Measurements from ENCODE around the gene MORN5. TPM values are rescaled to one million over a fixed set of nuclear protein-coding genes. Genes with fewer than 3 reads are reported as not detected.
A peak's percentile ranks its signal among the peaks of the same experiment; 100 is the strongest.

Gene MORN5
- total and polyA plus RNA-seq, 10 of the 15 experiments (the other 5 are each of a cell fraction or from before 2014, with no cell fraction given) = not detected

DNA sequence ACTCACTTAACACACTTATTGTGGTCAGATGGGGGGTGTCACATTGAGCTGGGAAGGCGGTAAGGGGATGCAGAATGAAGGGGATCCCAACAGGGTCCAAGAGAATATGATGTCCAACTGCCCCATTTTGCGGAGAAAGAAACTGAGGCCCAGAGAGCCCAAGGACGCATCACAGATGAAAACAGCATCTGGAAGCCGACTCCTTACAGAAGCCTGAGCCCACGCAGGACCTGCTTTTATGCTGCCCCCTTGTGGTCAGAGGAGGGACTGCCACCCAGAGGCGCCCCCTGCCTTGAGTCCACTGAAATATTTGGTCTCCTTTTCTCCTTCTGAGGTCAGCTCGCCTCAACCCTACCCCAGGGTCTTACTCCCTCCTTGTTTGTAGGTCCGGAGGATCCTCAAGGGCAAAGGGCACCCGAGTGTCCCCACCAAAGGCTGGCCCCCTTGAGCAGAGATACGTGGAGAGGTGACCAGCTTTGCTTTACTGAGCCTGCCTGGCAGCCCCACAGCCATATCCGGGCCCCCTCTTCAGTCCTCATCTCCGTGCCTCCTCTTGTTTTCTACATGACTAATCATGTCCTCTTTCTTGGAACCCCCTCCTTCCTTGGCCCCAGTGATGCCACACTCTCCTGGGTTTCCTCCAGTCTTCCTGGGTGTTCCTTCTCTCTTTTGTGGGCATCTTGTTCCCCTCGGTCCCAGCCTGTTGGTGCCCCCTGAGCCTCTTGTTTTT, 36.6 kb upstream of the MORN5 start:
- 16% methylated on average over 13 of the region's 13 CpGs for WGBS (ENCODE audit: insufficient coverage, insufficient replicate concordance, low lambda C conversion rate, missing lambda C conversion rate)
- FAIRE-seq (peak; percentile 47), ATAC-seq (peak; percentile 79), DNase-seq (ENCODE audit: low read depth, low spot score) (no peak)
- no peaks in the 10 kb centered on the region for H3K79me2 ChIP-seq (ENCODE audit: control insufficient read depth, insufficient read depth, low read length)
- H2AFZ ChIP-seq (ENCODE audit: control insufficient read depth, low read depth, low read length) = no peak overlapping the region
- H4K20me1 ChIP-seq (ENCODE audit: control insufficient read depth, insufficient read depth) = no peaks in the 10 kb centered on the region; the same call in 1 of the 2 replicates
- H3K9ac ChIP-seq (ENCODE audit: control insufficient read depth, insufficient read depth, low read length) = no peak overlapping the region
- ChIA-PET CTCF (interaction anchor here (0.6 to 11.7 kb wide), 24 partner anchors 9 to 686 kb away, joined by 3 to 190 read pairs (median 4); partner anchors contain the start of genes MORN5 and NDUFA8), SMC1A (ENCODE audit: uncharacterized antibody, unreplicated experiment) (interaction anchor here (0.6 to 4.4 kb wide), 7 partner anchors 13 to 232 kb away, joined by 3 to 41 read pairs (median 4); no protein-coding TSS in a partner anchor), RAD21 (ENCODE audit: unreplicated experiment) (interaction anchor here (1.2 to 7.6 kb wide), 2 partner anchors 25 to 227 kb away, joined by 3 to 76 read pairs; no protein-coding TSS in a partner anchor), POLR2A (interaction anchor here (0.7 kb wide), 1 partner anchor 142 kb away, joined by 6 read pairs; the partner anchor contains the start of genes MRRF and RBM18)
- no peaks in the 10 kb centered on the region for H3K4me1 ChIP-seq (ENCODE audit: control insufficient read depth, insufficient read depth, low read length)
- H3K4me3 ChIP-seq = no peak overlapping the region
- H3K27ac ChIP-seq (ENCODE audit: control insufficient read depth, insufficient read depth) = no peak overlapping the region
- intact Hi-C loops (cut with micrococcal nuclease; ENCODE audit: unreplicated experiment) (loop anchor here (1.0 to 10.0 kb wide), 2 partner anchors 24 to 578 kb away; no protein-coding TSS in a partner anchor), in situ Hi-C loops (cut with MboI) (loop anchor here (5.0 to 10.0 kb wide), 3 partner anchors 229 to 689 kb away; no protein-coding TSS in a partner anchor)
- H3K27me3 ChIP-seq (replicated peaks in 1 of 2; ENCODE audit: control insufficient read depth in 2 of 2, insufficient read depth in 2 of 2, low read length in 1 of 2) = peaks cover 2 to 10% of the 10 kb centered on the region in 2 experiments; a peak in 2 of 4 replicates
- H3K9me3 ChIP-seq (replicated peaks; ENCODE audit: control insufficient read depth, insufficient read depth, low read length) = no peaks in the 10 kb centered on the region
- no peaks in the 10 kb centered on the region for H3K36me3 ChIP-seq (ENCODE audit: control insufficient read depth in 2 of 2, insufficient read depth in 2 of 2, low read length in 1 of 2)
- no peak overlapping the region for H3K4me2 ChIP-seq (ENCODE audit: control insufficient read depth, insufficient read depth)
- no TSS peak for BruUV-seq (replicated peaks)
- TF ChIP-seq NR2F1 (conservative IDR thresholded peaks at IDR 0.05) = 0 out of 2 replicates have a peak, but pooled peaks have one; percentile 22
- no peak for TF ChIP-seq ZSCAN29 (IDR thresholded peaks at IDR 0.05)
- TF ChIP-seq CHD1 (IDR thresholded peaks at IDR 0.05; ENCODE audit: low read depth, low read length) = no peak
- no peak for TF ChIP-seq RAD51 (IDR thresholded peaks at IDR 0.05)
- no peak for TF ChIP-seq ATF7 (IDR thresholded peaks at IDR 0.05; ENCODE audit: low read depth)
- TF ChIP-seq, protein P1, sequence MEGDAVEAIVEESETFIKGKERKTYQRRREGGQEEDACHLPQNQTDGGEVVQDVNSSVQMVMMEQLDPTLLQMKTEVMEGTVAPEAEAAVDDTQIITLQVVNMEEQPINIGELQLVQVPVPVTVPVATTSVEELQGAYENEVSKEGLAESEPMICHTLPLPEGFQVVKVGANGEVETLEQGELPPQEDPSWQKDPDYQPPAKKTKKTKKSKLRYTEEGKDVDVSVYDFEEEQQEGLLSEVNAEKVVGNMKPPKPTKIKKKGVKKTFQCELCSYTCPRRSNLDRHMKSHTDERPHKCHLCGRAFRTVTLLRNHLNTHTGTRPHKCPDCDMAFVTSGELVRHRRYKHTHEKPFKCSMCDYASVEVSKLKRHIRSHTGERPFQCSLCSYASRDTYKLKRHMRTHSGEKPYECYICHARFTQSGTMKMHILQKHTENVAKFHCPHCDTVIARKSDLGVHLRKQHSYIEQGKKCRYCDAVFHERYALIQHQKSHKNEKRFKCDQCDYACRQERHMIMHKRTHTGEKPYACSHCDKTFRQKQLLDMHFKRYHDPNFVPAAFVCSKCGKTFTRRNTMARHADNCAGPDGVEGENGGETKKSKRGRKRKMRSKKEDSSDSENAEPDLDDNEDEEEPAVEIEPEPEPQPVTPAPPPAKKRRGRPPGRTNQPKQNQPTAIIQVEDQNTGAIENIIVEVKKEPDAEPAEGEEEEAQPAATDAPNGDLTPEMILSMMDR (IDR thresholded peaks at IDR 0.05 in 2 of 3, conservative IDR thresholded peaks at IDR 0.05 in 1 of 3; ENCODE audit: control insufficient read depth in 2 of 3, extremely low read depth in 1 of 3, insufficient read depth in 1 of 3, low read depth in 3 of 3, low read length in 3 of 3) = peak; percentile 97 to 99 (median 97); a peak in 5 of 6 replicates
- no peak for TF ChIP-seq DPF2 (IDR thresholded peaks at IDR 0.05)
- peak; percentile 81 for TF ChIP-seq SMC3 (IDR thresholded peaks at IDR 0.05; ENCODE audit: borderline replicate concordance, low read length)
- TF ChIP-seq EGR1 (IDR thresholded peaks at IDR 0.05; ENCODE audit: borderline replicate concordance in 1 of 2, low read depth in 2 of 2, low read length in 2 of 2) = 0 out of 3 replicates have a peak, but pooled peaks of 1 of the 2 experiments have one; percentile 16
- TF ChIP-seq, protein P2, sequence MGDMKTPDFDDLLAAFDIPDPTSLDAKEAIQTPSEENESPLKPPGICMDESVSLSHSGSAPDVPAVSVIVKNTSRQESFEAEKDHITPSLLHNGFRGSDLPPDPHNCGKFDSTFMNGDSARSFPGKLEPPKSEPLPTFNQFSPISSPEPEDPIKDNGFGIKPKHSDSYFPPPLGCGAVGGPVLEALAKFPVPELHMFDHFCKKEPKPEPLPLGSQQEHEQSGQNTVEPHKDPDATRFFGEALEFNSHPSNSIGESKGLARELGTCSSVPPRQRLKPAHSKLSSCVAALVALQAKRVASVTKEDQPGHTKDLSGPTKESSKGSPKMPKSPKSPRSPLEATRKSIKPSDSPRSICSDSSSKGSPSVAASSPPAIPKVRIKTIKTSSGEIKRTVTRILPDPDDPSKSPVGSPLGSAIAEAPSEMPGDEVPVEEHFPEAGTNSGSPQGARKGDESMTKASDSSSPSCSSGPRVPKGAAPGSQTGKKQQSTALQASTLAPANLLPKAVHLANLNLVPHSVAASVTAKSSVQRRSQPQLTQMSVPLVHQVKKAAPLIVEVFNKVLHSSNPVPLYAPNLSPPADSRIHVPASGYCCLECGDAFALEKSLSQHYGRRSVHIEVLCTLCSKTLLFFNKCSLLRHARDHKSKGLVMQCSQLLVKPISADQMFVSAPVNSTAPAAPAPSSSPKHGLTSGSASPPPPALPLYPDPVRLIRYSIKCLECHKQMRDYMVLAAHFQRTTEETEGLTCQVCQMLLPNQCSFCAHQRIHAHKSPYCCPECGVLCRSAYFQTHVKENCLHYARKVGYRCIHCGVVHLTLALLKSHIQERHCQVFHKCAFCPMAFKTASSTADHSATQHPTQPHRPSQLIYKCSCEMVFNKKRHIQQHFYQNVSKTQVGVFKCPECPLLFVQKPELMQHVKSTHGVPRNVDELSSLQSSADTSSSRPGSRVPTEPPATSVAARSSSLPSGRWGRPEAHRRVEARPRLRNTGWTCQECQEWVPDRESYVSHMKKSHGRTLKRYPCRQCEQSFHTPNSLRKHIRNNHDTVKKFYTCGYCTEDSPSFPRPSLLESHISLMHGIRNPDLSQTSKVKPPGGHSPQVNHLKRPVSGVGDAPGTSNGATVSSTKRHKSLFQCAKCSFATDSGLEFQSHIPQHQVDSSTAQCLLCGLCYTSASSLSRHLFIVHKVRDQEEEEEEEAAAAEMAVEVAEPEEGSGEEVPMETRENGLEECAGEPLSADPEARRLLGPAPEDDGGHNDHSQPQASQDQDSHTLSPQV (IDR thresholded peaks at IDR 0.05) = peak; percentile 40; the same call in 1 of the 2 replicates
- peak; percentile 66 for TF ChIP-seq RAD21 (IDR thresholded peaks at IDR 0.05; ENCODE audit: insufficient read depth, low read depth, low read length)
- no peak for TF ChIP-seq JUNB (IDR thresholded peaks at IDR 0.05)
- TF ChIP-seq, protein P3, sequence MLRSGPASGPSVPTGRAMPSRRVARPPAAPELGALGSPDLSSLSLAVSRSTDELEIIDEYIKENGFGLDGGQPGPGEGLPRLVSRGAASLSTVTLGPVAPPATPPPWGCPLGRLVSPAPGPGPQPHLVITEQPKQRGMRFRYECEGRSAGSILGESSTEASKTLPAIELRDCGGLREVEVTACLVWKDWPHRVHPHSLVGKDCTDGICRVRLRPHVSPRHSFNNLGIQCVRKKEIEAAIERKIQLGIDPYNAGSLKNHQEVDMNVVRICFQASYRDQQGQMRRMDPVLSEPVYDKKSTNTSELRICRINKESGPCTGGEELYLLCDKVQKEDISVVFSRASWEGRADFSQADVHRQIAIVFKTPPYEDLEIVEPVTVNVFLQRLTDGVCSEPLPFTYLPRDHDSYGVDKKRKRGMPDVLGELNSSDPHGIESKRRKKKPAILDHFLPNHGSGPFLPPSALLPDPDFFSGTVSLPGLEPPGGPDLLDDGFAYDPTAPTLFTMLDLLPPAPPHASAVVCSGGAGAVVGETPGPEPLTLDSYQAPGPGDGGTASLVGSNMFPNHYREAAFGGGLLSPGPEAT (IDR thresholded peaks at IDR 0.05; ENCODE audit: low read depth) = no peak
- no peak for TF ChIP-seq MYB (IDR thresholded peaks at IDR 0.05; ENCODE audit: borderline replicate concordance, low read depth, low read length)
- no peak for TF ChIP-seq MYC (IDR thresholded peaks at IDR 0.05; ENCODE audit: insufficient read depth, insufficient read length, insufficient replicate concordance, low read length, severe bottlenecking)

Measured in GM12878 (cell line).